Heart right ventricle (tissue), 16 donors: Measurements from ENCODE around the gene PODNL1. TPM values are rescaled to one million over a fixed set of nuclear protein-coding genes. Genes with fewer than 3 reads are reported as not detected.

Source experiments
- ATAC-seq, 8 donors: fragments of 200-7000 bp; cut with Tn5 transposase; one replicate each; pipeline ENCODE4 v1.9.1; 2020; ENCODE audit warnings: mild to moderate bottlenecking in 8 of 8, moderate library complexity in 8 of 8, moderate number of reproducible peaks in 1 of 8
- DNase-seq, 2 donors: peaks; one replicate each; pipeline ENCODE4 v3.0.0-alpha.2; 2020
- H3K27ac ChIP-seq, 10 donors: fragments of 200-600 bp; sonication (generic) in 2 of 10; one replicate each; pipeline versions ENCODE4 v1.5.0 to v1.8.0; 2020 to 2022; ENCODE audit warnings: mild to moderate bottlenecking in 3 of 10
- H3K27me3 ChIP-seq, 7 donors: fragments of 200-600 bp; one replicate each; pipeline ENCODE4 v1.8.0; 2021 to 2022; ENCODE audit warnings: mild to moderate bottlenecking in 2 of 7
- H3K36me3 ChIP-seq, 9 donors: fragments of 200-600 bp; sonication (generic) in 1 of 9; one replicate each; pipeline versions ENCODE4 v1.5.0 to v1.8.0; 2020 to 2022; ENCODE audit warnings: mild to moderate bottlenecking in 2 of 9
- H3K4me1 ChIP-seq, 9 donors: fragments of 200-600 bp; sonication (generic) in 1 of 9; one replicate each; pipeline versions ENCODE4 v1.5.0 to v1.8.0; 2020 to 2022; ENCODE audit warnings: mild to moderate bottlenecking in 4 of 9
- H3K4me3 ChIP-seq, 10 donors: fragments of 200-600 bp; sonication (generic) in 2 of 10; one replicate each; pipeline versions ENCODE4 v1.5.0 to v1.8.0; 2020 to 2022; ENCODE audit warnings: mild to moderate bottlenecking in 7 of 10, moderate library complexity in 2 of 10
- H3K9me3 ChIP-seq, 11 donors: fragments of 200-600 bp in 10 of 11; sonication (generic) in 2 of 11; one replicate each; pipeline versions ENCODE4 v1.5.0 to v1.8.0; 2013 to 2022; ENCODE audit warnings: mild to moderate bottlenecking in 2 of 11, control low read depth in 1 of 11, moderate library complexity in 1 of 11
- WGBS, 2 donors: extraction: QIAGEN DNeasy Blood & Tissue Kit; methylation state at CpG; one replicate each; pipeline ENCODE4 v1.1.7; 2013; ENCODE audit warnings: inconsistent platforms in 1 of 2; 5-methylcytosine and 5-hydroxymethylcytosine counted together
- intact Hi-C, 10 donors: fragments of 100-400 bp; cut with DNase I; formaldehyde crosslinking; loops; one replicate each; pipeline versions ENCODE4 v1.11.1 to v1.14.2; 2022
- polyA plus RNA-seq, 2 donors: library from polyadenylated mRNA; stranded (reverse); fragments of 200-250 nt; gene quantifications; one replicate each; pipeline ENCODE4 v1.2.3, GENCODE V29; 2013
- total RNA-seq, 10 donors: library from RNA; stranded (reverse); fragmentation: NEBNext Ultra II Directional in 3 of 10; extraction: Animal tissue kit (Norgen Biotek cat#: 25700) in 3 of 10; gene quantifications; one replicate each; pipeline versions ENCODE4 v1.2.1 to v1.2.4, GENCODE V29; 2021 to 2023
- TF ChIP-seq, protein P1 (sequence below), 9 donors: fragments of 200-600 bp; sonication (generic) in 2 of 9; IDR thresholded peaks; one replicate each; pipeline versions ENCODE4 v1.5.0 to v1.8.0; 2021 to 2022; ENCODE audit warnings: antibody characterized with exemption in 9 of 9, mild to moderate bottlenecking in 5 of 9, moderate library complexity in 1 of 9
- donor health status: Arrhythmogenic right ventricular cardiomyopathy.
- donor health status: ischemic (EF 13 %, LVEDD 7.1; RV severe dilation, severe dysfunction).
- donor health status: healthy with polysubstance abuse.
- donor health status: DM: no; HTN: yes; CAD: no.
- donor health status: DM: no; HTN: no; CAD: no.
- donor health status: ischemic (EF 25% LVEDD 6.9; RV normal size, moderate dysfunction).
- donor health status: ischemic (EF 25% LVEDD 5.7; RV mildly dilated, moderate dysfunction).
- donor health status: healthy.
- donor health status: DM: yes; HTN: yes; CAD: no.
- donor health status: Ischemic cardiomyopathy.
- donor health status: ischemic (EF 35%, LVEDD 5.7; RV mildly dilated, moderate dysfunction).
- donor health status: nonischemic (EF 11% LVEDD 7.7; RV severe dilation, severe dysfunction).
- donor health status: DM: yes; HTN: yes; CAD: no.
- donor health status: PGD.
- donor health status: ischemic (EF 29% LVEDD 5.4; RV normal size, mild dysfunction).
- donor health status: nonischemic (EF 23%, LVEDD 6.1; RV moderate dilation, normal function).

The PODNL1 gene
- total and polyA plus RNA-seq, 12 donors: 0.76 to 6.2 (median 1.8) TPM

DNA sequence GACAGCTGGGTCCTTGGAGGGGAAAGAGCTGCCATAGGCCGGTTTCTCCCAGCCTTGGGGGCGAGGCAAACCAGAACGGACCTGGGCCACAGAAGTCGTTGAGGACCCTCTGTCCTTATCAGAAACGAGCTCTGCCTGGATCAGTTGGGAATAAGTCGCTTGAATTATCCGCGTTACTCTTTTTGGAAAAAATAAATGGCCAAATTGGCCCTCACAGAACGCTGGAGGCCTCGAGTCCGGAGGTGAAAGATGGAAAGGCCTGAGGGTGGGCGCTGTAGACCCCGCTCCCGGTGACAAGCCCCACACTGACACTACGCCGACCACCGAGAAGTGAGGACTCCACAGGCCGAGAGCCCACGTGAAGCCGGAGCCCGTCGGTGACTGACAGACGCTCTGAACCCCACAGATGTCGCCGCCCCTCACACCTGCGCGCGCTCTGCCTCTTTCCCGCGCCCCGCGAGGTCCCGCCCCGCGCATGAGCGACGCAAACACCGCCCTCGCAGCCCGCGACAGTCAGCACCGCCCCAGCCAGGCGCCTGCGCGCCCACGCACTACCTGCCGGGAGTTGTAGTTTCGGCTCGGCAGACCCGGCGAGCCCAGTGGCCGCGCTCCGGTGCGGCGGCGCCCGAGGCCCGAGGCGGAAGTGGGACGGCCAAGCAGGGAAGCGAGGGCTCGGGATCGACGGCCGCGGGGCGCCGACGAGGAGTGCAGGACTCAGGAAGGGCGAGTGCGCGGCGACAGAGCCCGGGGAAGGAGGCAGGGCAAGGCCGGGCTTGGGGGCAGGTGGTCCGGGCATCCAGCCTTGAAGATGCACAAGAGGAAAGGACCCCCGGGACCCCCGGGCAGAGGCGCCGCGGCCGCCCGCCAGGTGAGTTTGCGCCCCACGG, 32.3 kb downstream of the PODNL1 start, which contains the start of the genes BRME1 and CC2D1A:
Gene BRME1, minus strand, starts transcription at position 484 of the 887 bp plus-strand sequence. CDS start 1,225 bp downstream, outside the sequence.
Gene CC2D1A, plus strand, starts transcription at position 568 of the 887 bp plus-strand sequence. Its CDS starts 241 bp downstream, at position 809.
- Histone ChIP-seq H3K27ac (peak within 1 kb of the TSS in 9 of 10 donors; percentile 33 to 87 (median 69)), H3K9me3 (no peaks in the 10 kb centered on the region), H3K36me3 (peaks cover 0 to 27% (median 8%) of the 10 kb centered on the region in 9 donors), H3K4me3 (peak within 1 kb of the TSS; percentile 77 to 97 (median 85)), H3K4me1 (peaks cover 0 to 21% (median 16%) of the 10 kb centered on the region in 9 donors), H3K27me3 (no peaks in the 10 kb centered on the region)
- TF ChIP-seq, protein P1, sequence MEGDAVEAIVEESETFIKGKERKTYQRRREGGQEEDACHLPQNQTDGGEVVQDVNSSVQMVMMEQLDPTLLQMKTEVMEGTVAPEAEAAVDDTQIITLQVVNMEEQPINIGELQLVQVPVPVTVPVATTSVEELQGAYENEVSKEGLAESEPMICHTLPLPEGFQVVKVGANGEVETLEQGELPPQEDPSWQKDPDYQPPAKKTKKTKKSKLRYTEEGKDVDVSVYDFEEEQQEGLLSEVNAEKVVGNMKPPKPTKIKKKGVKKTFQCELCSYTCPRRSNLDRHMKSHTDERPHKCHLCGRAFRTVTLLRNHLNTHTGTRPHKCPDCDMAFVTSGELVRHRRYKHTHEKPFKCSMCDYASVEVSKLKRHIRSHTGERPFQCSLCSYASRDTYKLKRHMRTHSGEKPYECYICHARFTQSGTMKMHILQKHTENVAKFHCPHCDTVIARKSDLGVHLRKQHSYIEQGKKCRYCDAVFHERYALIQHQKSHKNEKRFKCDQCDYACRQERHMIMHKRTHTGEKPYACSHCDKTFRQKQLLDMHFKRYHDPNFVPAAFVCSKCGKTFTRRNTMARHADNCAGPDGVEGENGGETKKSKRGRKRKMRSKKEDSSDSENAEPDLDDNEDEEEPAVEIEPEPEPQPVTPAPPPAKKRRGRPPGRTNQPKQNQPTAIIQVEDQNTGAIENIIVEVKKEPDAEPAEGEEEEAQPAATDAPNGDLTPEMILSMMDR (IDR thresholded peaks at IDR 0.05): peak in 2 of 9 donors; percentile 12 to 23
- WGBS, 2 donors: 3 to 4% methylated on average over 80 to 86 of the region's 86 CpGs
- DNase-seq (peak; percentile 93 to 95), ATAC-seq (peak; percentile 98 to 100 (median 99))
- intact Hi-C loops: loop anchor here in 1 of 10 donors (1.0 kb wide), 1 partner anchor 46 kb away; the partner anchor contains the start of gene DCAF15

GRCh38 chr19:13902993-13903555, 35.1 kb downstream of the PODNL1 start:
- ATAC-seq: no peak
- Histone ChIP-seq H3K4me1 (peaks cover 0 to 20% (median 16%) of the 10 kb centered on the region in 9 donors), H3K9me3 (no peaks in the 10 kb centered on the region), H3K4me3 (no peak overlapping the region), H3K27me3 (no peaks in the 10 kb centered on the region), H3K27ac (no peak overlapping the region), H3K36me3 (no peaks in the 10 kb centered on the region)
- 71 to 76% methylated on average over 4 of the region's 4 CpGs for WGBS, 2 donors
- intact Hi-C loops: loop anchor here in 1 of 10 donors (5.0 kb wide), 1 partner anchor 49 kb away; the partner anchor contains the start of gene DCAF15
- DNase-seq: no peak
- TF ChIP-seq, protein P1 (IDR thresholded peaks at IDR 0.05): peak in 7 of 9 donors; percentile 16 to 52 (median 34)

DNA sequence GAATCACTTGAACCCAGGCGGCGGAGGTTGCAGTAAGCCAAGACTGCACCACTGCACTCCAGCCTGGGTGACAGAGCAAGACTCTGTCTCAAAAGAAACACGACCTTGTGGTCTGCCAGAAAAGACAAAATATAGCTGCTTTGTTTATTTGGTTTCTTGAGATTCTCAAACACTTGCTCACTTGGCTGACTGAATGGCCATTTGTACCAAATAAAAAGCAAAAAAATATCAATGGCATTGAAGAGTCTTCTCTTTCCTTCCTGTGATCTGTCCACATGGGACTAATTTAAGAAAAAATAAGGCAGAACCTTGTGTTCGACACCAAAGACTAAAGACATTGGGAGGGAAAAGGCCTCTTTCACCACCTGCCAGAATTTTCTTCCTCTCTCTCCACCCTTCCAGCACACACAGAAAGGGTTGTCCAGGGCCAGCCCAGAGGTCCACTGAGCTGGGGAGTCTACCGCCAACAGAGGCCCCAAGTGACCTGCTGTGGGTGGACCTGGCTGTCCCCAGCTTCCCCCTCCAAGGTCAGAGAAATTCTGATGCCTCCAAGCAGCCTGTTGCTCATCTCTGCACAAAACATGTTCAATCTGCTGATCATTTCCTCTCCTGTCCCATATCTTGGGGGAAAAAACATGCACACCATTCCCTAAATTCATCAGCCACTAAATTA, 38.2 kb downstream of the PODNL1 start:
- DNase-seq: no peak
- H3K36me3 ChIP-seq: no peaks in the 10 kb centered on the region

More for the DNA sequence above, 38.2 kb downstream of the PODNL1 start:
- H3K4me1 ChIP-seq: no peaks in the 10 kb centered on the region
- TF ChIP-seq, protein P1 (IDR thresholded peaks at IDR 0.05): no peak
- no peak overlapping the region for H3K4me3 ChIP-seq
- intact Hi-C loops: loop anchor here in 1 of 10 donors (5.0 kb wide), 1 partner anchor 52 kb away; the partner anchor contains the start of gene DCAF15
- 70 to 73% methylated on average over 5 of the region's 5 CpGs for whole genome bisulfite sequencing, 2 donors
- H3K27me3 ChIP-seq: no peaks in the 10 kb centered on the region
- H3K27ac ChIP-seq: peak overlapping the region in 2 of 10 donors; percentile 4 to 19
- H3K9me3 ChIP-seq: no peaks in the 10 kb centered on the region
- ATAC-seq: peak in 5 of 8 donors; percentile 16 to 72 (median 53)
